Cardiac fibroblast (primary cell): ENCODE results near the gene HINFP.

Experiments
- DNase-seq, 2 donors: peaks; one replicate each; pipeline versions ENCODE4 v3.0.0 to v3.0.0-alpha.2; 2010; ENCODE audit warnings: low read depth in 2 of 2
- H3K4me3 ChIP-seq, 2 donors: replicated peaks in 1 of 2; 1 replicate in 1 of 2; 2 replicates in 1 of 2; pipeline ENCODE4 v1.5.1; 2011; ENCODE audit warnings: low read depth in 2 of 2, low read length in 2 of 2, mild to moderate bottlenecking in 2 of 2, moderate library complexity in 1 of 2
- TF ChIP-seq, protein P1 (sequence below): IDR thresholded peaks from one replicate; pipeline ENCODE4 v1.5.1; 2011; ENCODE audit warnings: low read depth, mild to moderate bottlenecking, low read length, inconsistent platforms

Gene HINFP

DNA sequence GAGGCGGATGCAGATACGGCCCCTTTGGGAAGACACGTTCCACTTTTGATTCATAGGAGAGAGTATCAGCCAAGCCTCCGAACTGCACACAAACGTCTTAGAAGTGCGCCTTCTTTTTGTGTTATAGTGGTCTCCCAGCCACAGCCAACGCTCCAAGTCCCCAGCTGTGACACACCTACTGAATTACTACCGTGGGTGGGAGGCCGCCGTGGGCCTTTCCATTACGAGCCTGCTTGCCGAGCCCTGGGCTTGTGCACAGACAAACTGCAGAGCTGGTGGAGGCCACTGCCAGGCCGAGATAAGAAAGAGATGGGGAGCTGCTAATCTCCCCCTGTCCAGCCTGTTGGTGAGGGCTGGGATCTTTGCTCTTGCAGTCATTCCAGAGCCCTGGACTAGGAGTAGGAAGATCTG is 35.9 kb upstream of the HINFP start:
- H3K4me3 ChIP-seq, result peak overlapping the region; percentile 76 to 93
- no peak for DNase-seq
- TF ChIP-seq, protein P1, sequence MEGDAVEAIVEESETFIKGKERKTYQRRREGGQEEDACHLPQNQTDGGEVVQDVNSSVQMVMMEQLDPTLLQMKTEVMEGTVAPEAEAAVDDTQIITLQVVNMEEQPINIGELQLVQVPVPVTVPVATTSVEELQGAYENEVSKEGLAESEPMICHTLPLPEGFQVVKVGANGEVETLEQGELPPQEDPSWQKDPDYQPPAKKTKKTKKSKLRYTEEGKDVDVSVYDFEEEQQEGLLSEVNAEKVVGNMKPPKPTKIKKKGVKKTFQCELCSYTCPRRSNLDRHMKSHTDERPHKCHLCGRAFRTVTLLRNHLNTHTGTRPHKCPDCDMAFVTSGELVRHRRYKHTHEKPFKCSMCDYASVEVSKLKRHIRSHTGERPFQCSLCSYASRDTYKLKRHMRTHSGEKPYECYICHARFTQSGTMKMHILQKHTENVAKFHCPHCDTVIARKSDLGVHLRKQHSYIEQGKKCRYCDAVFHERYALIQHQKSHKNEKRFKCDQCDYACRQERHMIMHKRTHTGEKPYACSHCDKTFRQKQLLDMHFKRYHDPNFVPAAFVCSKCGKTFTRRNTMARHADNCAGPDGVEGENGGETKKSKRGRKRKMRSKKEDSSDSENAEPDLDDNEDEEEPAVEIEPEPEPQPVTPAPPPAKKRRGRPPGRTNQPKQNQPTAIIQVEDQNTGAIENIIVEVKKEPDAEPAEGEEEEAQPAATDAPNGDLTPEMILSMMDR, result no peak

DNA sequence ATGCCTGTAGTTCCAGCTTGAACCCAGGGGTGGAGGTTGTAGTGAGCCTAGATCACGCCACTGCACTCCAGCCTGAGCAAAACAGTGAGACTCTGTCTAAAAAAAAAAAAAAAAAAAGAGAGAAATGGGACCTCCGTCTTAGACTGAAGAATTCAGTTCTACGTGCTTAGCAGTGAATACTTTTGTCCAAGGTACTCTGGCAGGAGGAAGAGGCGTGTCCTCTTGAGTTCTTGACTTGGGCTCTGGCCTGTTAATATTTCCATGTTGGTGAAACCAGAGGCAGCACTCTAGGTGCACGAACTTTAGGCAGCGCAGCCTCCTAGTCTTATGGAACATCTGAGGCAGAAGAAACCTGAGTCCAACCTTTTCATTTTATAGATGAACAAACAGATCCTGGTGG is 34.3 kb upstream of the HINFP start:
- TF ChIP-seq, protein P1, result no peak
- DNase-seq, result no peak
- no peak overlapping the region for H3K4me3 ChIP-seq

GRCh38 chr11:119087747-119088241 is 33.6 kb upstream of the HINFP start:
- no peak overlapping the region for H3K4me3 ChIP-seq
- no peak for DNase-seq
- TF ChIP-seq, protein P1, result no peak

- TF ChIP-seq, protein P1, result no peak
- no peak for DNase-seq
- H3K4me3 ChIP-seq, result no peak overlapping the region
Measured at GRCh38 chr11:119088406-119088805, 33.0 kb upstream of the HINFP start.

DNA sequence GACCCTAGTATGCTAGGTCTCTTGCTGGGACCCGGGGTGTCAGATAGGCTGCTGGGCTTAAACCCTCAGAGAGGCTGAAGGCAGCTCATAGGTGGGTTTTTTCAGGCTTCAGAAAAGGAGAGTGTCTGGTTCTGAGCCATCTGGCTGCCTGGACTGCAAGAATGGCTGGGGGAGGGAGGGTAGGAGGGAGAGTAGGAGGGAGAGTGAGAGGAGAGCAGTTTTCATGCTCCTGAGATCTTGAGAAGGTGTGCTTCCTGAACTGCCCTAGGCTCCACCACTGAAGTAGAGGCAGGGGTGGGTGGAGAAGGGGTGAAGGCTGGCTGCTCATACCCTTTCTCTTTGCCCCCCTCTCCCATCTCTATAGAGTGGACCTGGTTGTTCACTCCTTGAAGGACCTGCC is 32.1 kb upstream of the HINFP start:
- DNase-seq, result no peak
- TF ChIP-seq, protein P1, result no peak
- no peak overlapping the region for H3K4me3 ChIP-seq

- H3K4me3 ChIP-seq, result no peak overlapping the region
- DNase-seq, result peak in 1 of 2 donors; percentile 27
- TF ChIP-seq, protein P1, result no peak
Measured at GRCh38 chr11:119091178-119091577, 30.2 kb upstream of the HINFP start.
